Effector CD4-positive, alpha-beta T cell (primary cell): ENCODE data around the gene NPHP4.
"Not testable (repeated sequence)": the region's sequence is repeated elsewhere in the genome, so short reads cannot be mapped to it uniquely, and the experiment has no call there.

ENCODE experiments used
- DNase-seq: peaks from one replicate; pipeline ENCODE4 v3.0.0-alpha.2; 2020

NPHP4 gene

GRCh38 chr1:5874416-5875110 is 117.7 kb downstream of the NPHP4 start:
- no peak for DNase-seq

DNA sequence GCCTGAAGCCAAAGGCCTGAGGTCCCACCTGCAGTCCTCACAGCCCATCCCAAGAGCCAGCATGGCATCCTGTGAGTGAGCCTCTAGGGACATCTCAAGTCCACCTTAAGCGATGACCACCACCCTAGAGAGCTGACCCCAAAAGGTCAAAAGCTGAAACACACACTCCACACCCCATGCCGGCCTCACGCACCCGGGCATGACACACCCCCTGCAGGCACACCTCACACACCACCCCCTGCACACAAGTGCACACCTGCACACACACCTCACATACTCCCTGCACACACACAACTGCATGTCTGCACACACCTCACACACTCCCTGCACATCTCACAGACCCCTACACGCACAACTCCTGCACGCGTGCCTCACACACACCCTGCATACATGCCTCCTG is 118.7 kb downstream of the NPHP4 start:
- DNase-seq = no peak

DNA sequence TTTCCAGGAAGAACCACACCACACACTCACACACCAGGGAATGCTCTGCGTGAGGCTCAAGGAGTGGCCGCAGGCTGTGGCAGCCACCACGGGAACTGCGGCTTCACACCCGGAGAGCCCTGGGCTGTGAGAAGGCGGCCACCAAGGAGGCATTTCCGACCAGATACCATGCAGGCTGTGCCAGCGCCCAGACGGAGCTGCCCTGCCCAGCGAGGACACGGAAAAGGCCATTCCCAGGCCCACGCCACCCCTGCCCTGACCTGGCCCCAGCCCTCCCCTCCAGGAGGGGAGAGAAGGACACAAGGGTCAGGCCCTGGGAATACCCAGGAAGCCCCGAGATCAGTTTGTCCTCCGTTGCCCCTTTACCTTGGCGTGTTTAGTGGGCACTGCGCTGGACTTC is 119.3 kb downstream of the NPHP4 start:
- DNase-seq = no peak

DNA sequence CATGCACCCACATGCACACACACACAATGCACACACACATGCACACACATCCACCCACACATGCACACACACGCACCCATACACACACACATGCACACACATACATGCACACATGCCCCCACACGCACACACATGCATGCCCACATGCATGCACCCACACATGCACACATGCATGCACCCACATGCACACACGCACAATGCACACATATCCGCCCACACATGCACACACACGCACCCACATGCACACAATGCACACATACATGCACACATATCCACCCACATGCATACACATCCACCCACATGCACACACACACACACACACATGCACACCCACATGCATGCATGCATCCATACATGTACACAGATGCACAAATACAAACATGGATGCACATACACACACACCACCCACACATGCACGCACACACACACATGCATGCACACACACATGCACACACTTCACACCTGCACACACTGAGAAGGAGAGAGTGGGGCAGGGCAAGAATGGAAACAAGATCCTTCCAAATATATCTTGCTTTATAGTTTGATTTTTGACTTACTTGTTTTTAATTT is 123.2 kb downstream of the NPHP4 start:
- no peak for DNase-seq

DNA sequence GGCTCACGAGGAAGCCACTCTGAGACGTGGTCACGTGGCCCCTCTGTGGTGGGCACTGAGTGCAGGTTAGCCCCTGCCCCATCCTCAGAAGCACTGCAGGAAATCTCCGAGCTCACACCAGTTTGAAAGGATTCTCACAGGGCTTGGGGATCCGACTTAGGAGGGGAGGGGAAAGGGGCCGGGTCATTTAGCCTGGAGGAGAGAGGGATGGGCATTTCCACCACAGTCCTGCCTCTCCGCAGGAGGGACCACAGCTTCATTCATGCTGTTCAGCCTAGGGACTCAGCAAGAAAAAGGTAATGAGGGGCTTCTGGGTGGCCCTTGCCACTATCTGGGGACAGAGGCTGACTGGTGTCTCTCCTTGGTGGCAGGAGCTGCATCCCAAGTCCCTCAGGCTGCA is 126.5 kb downstream of the NPHP4 start:
- DNase-seq = no peak

DNA sequence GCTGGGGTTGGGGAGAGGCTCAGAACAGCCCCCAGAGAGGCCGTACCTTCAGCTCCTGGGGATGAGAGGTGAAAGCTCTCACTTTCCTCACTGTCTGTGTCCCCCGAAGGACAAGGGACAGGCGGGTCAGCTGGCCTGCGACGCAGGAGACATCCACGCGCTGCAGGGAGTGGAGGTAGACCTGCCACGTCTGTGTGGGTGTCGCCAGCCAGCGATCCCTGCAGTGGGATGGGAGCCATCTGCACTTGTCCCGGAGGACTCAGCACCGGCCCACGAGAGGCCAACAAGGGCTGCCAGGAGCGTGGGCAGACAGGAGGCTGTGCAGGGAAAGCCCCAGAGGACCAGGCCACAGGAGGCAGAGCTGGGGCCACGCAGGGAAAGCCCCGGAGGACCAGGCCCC is 127.2 kb downstream of the NPHP4 start:
- no peak for DNase-seq

- no peak for DNase-seq
Measured at GRCh38 chr1:5864256-5864655, 128.0 kb downstream of the NPHP4 start.

GRCh38 chr1:5863238-5863637 is 129.0 kb downstream of the NPHP4 start:
- DNase-seq = no peak

GRCh38 chr1:5861871-5862825 is 130.1 kb downstream of the NPHP4 start:
- DNase-seq = no peak

GRCh38 chr1:5860277-5860676 is 131.9 kb downstream of the NPHP4 start:
- no peak for DNase-seq

DNA sequence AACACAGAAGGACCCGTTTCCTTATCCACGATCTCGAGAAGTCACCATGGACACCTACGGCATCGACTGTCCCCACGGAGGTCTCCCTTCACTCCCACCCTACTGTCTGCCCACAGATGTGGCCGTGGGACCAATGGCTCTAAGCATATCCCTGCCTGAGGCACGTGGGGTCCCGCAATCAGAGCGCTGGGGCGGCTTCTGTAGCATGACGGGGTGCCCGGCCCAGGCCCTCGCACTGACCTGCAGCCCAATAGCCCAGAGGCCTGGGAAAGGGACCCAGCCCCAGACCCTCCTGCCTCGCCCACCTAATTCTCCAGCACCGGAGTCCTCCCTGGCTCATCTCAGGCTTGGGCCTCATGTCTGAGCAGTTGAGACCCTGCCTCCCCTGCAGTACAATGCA is 132.5 kb downstream of the NPHP4 start:
- DNase-seq = no peak

GRCh38 chr1:5858844-5859407 is 133.3 kb downstream of the NPHP4 start:
- no peak for DNase-seq

- DNase-seq = no peak
Measured at GRCh38 chr1:5858246-5858645, 134.0 kb downstream of the NPHP4 start.

GRCh38 chr1:5857508-5858090 is 134.6 kb downstream of the NPHP4 start:
- no peak for DNase-seq

DNA sequence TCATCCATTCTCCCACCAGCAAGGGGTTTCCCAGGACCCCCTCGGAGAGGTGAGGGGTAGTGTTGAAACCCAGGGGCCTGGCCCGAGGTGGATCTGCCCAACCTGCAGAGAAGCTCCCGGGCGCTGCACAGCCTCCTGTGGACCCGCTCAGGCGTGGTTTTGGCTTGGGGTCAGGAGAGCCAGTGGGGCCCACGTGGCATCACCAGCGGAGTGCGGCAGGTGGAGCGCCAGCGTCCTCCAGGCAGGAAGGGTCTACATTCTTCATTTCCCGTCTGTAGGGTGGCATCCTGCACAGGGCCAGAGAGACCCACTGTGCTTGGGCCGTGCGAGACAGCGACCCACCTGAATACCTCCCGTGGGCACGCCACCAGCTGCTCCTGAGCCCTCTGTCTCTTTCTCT is 135.2 kb downstream of the NPHP4 start:
- DNase-seq = no peak

GRCh38 chr1:5856246-5856815 is 135.9 kb downstream of the NPHP4 start:
- no peak for DNase-seq

- no peak for DNase-seq
Measured at GRCh38 chr1:5855196-5855897, 136.9 kb downstream of the NPHP4 start.

GRCh38 chr1:5854754-5855153 is 137.5 kb downstream of the NPHP4 start:
- DNase-seq = no peak

GRCh38 chr1:5853858-5854257 is 138.4 kb downstream of the NPHP4 start:
- not testable (repeated sequence) for DNase-seq

DNA sequence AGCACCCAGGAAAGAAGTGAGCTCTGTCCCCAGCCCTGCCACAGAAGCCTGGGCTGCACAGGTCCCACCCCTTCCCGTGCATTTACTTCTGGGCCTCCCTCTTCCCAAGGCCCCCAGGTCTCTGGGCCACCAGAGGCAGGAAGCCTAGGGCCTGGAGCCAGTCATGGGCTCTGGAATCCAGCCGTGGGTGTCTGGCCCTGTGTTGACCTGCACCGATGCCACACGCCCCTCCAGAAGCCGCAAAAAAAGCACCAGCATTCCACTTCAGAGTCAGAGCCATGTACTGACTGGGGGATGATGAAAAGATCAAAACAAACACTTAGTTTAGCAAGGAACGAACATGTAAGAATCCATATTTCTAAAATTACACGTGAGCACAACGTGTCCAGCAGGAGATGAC is 141.7 kb downstream of the NPHP4 start:
- DNase-seq = no peak

DNA sequence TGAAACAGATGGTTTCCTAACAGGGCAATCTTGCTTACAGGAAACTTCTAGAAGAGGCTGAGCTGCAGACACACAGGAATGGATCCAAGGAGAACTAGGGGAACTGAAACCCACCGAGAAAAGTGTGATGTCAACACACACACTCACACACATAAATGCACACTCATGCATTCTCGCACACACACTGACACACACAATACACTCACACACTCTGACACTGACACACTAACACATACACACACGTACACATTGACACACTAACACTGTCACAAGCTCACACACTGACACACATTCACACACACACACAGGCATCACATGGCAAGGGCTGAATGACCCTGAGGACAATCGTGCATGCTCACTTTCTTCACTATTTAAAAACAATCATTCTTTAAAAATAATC is 142.7 kb downstream of the NPHP4 start:
- DNase-seq = no peak
